CD4-positive, alpha-beta T cell treated with Interleukin-6 at 100 ng/mL for 8 hours (primary cell): ENCODE results near the gene CD40.
"Not testable (repeated sequence)": the region's sequence is repeated elsewhere in the genome, so short reads cannot be mapped to it uniquely, and the experiment has no call there.

ENCODE experiments used
- DNase-seq: peaks from one replicate; pipeline ENCODE4 v3.0.0-alpha.2; 2020; ENCODE audit warnings: mixed read lengths, low spot score

Gene CD40

GRCh38 chr20:46117704-46118467, at the start of gene CD40:
TSS of gene CD40 (plus strand) at chr20:46118314. CDS start at chr20:46118344, 30 bp downstream.
- peak; percentile 62 for DNase-seq

DNA sequence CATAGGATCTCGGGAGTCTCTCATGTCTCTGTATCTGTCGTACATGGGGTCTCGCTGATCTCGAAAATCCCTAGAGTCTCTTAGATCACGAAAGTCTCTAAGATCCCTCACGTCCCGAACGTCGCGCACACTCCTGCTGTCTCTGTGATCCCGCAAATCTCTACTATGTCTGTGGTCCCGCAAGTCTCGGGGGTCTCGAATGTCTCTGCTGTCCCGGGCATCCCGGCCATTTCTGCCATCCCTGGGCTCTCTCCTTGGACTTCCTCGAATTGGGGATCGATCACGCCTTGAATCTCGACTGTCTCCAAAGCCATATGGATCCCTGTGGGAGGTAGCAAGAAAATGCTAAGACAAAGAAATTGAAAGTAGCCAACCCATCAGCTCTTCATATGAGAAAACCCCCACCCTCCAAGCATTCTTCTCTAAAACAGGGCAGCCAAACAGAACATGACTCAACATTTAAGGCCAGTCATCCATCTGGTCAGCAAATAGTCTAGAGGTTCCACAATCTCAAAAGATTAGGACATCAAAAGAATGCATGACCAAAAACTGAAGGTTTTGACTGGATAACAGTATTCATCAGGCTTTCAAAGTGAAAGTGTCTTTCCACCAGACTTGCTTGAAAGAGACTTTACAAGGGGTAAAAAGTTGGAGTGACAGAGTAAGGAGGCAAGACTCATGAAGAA, 47.8 kb upstream of the CD40 start:
- no peak for DNase-seq

DNA sequence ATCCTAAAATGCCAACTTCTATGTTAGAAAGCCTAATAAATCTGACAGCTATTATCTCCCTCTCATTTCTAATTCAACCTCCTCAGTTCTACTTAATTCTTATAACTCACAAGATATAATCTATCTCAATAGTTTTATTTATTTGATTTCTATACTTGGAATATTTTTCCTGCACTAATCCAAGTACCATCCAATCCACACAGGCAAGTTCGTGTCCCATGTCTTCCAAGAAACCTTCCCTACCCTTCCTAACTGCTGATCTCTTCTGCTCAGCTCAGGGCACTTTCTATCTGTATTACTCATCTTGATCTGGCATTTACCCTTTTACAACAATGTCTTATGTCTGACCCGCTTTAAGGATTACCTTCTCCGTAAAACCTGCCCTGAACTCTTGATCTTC, 46.5 kb upstream of the CD40 start:
- DNase-seq, result no peak

- DNase-seq, result no peak
These were observed 45.1 kb upstream of the CD40 start for GRCh38 chr20:46073024-46073423.

DNA sequence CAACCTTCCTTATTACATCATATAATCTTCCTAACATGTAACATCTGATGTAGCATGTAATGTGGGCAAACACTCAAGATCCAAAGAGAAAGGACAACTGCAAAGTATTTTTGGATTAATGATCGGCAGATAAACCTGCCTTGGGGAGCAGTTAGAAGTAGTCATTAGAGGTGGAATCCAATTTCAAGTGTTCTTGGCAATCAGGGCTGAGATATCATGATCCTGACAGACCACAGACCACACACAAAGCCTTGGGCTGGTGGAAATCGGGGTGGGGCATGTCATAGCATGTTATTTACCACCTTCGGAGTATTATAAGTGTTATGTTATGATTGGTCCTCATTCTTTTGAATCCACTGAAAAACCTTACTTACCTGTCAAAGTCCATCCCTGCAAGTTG, 44.7 kb upstream of the CD40 start:
- DNase-seq, result no peak

DNA sequence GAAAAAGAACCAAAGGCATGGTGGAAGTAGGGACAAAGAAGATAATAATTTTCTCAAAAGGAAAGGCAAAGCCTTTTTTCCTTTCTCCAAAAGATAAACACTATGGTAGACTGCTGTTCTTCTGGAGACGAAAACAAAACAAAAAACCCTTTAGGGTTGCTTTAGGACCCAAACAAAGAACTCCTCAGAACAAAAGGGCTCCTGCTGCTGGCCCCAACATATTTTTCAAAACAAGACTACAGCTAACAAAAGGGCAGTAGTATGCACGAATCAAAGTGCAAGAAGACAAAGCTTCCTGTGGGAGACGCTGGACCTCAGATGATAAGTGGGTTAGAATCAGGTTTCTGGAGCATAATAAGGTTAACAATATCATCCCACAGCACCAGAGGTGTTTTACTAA, 44.1 kb upstream of the CD40 start:
- DNase-seq, result no peak

DNA sequence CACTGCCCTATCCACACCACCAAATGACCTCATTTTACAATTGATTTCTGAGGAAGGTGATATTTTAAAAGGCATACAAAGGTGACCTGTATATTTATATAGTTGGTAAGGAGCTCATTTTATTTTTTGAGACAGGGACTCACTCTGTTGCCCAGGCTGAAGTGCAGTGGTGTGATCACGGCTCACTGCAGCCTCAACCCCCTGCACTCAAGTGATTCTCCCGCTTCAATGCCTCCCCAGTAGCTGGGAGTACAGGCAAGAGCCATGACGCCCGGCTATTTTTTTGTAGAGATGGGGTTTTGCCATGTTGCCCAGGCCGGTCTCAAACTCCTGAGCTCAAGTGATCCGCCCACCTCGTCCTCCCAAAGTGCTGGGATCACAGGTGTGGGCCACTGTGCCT, 41.3 kb upstream of the CD40 start:
- no peak for DNase-seq

GRCh38 chr20:46077642-46078305, 40.3 kb upstream of the CD40 start:
- no peak for DNase-seq

GRCh38 chr20:46078954-46079353, 39.2 kb upstream of the CD40 start:
- no peak for DNase-seq

GRCh38 chr20:46081074-46081473, 37.0 kb upstream of the CD40 start:
- no peak for DNase-seq

GRCh38 chr20:46083101-46083500, 35.0 kb upstream of the CD40 start:
- no peak for DNase-seq

- DNase-seq, result no peak
These were observed 34.5 kb upstream of the CD40 start for GRCh38 chr20:46083531-46084061.

- no peak for DNase-seq
These were observed 33.3 kb upstream of the CD40 start for GRCh38 chr20:46084805-46085178.

GRCh38 chr20:46085179-46085851, 32.8 kb upstream of the CD40 start:
- no peak for DNase-seq

- DNase-seq, result no peak
These were observed 31.0 kb upstream of the CD40 start for GRCh38 chr20:46087161-46087560.

DNA sequence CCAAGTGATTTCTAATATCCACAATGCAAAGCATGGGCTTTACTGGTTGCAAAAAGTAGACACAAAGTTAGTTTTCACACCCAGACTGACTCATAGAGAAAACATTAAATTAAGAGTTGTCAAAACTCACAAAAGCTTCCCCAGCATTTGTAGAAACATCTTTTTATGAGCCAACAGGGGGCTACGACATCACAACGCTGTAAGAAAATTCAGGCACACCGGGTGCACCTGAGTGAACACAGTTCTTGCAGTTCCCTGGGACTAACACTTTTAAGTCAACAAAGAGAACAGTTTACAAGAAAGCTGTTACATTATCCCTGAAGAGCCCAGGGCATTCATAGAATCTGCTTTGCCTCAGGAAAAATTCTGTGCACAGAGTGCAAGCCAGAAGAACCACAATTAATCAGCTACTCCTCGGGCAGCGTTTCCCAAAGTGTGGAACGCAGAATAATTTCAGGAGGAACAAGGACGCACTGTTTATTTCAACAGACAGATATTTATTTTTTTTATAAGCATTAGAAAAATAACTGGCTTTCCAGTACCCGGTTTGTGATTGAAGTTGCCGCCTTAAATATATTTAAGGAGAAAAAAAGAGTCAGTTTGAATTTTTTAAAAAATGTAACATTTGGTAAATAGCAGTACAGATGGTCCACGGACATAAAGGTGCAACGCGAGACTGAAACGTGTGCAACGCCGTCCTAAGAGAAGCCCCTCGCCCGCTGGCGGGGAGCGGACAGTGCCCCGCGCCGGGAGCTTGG, 29.5 kb upstream of the CD40 start:
- DNase-seq, result no peak

DNA sequence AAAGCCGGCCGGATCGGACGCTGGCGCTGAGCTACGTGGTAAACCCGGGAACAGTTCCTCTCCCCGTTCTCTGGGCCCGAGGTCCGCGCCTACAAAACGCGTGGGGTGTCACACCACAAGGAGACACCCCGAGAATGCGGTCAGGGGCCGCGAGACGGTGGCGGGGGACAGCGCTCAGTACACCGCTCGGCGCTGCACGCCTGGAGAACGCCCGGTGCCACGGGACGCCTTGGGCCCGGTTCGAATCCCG, 29.0 kb upstream of the CD40 start:
- DNase-seq, result no peak

DNA sequence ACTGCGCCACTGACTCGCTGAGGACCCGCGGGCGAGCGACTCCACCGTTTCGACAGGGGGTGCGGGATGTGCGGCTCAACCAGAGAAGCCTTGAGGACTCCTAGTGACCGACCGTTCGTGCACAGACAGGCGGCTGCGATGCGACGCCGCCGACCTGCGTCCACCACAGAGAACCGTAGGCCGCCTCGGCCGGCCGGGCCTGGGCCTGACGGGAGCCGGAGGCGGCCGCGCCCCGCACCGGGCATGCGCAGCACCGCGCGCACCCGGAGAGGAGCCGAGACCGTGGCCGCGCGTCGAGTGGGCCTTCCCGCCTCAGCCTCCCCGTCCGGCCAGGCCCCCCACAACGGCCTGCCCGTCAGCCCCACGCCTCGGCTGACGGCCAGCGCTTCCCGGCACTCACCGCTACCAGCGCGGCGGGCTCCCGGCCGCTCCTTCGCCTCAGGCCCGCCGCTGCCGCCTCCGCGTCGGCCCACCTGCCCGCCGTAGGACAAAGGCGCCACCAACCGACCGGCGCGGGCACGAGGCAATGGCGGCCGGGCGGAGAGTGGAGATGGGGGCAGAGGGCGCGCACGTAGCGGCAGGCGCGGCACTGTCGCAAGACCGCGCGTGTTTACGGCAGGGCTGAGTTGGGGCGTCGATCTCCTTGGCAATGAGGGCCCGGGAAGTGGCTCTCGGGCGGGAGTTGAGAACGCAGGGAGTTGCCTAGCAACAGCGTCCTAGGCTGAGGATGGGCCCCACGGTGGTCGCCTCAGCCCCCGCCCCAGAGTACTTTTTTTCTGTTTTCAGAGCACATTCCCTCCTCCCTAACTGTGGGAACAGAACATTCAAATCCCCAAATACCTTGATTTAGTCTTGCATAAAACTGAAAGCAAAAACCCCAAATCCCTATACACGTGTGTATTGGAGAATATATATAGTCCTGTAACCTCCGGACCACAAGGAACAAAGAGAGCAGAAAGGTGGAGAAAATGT, 28.4 kb upstream of the CD40 start, which contains the start of gene NCOA5:
NCOA5 (minus strand) TSS at position 546 of the 972 bp plus-strand sequence. CDS start 10,538 bp downstream, outside the sequence.
- peak; percentile 95 for DNase-seq

DNA sequence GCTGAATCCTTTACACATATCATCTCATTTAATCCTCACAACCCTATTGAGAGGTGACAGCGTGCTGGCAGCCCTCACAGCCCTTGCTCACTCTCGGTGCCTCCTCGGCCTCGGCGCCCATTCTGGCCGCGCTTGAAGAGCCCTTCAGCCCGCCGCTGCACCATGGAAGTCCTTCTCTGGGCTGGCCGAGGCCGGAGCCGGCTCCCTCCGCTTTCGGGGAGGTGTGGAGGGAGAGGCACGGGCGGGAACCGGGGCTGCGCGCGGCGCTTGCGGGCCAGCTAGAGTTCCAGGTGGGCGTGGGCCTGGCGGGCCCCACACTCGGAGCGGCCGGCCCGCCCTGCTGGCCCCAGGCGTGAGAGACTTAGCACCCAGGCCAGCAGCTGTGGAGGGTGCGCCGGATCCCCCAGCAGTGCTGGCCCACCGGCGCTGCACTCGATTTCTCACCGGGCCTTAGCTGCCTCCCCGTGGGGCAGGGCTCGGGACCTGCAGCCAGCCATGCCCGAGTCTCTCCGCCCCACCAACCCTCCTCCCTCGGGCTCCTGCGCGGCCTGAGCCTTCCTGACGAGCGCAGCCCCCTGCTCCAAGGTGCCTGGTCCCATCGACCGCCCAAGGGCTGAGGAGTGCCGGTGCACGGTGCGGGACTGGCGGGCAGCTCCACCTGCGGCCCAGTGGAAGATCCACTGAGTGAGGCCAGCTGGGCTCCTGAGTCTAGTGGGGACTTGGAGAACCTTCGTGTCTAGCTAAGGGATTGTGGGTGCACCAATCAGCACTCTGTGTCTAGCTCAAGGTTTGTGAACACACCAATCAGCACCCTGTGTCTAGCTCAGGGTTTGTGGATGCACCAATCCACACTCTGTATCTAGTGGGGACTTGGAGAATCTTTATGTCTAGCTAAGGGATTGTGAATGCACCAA, 26.2 kb upstream of the CD40 start:
- not testable (repeated sequence) for DNase-seq
